Activated naive CD8-positive, alpha-beta T cell treated with anti-CD3 and anti-CD28 coated beads for 36 hours (primary cell): Measurements from ENCODE around the gene SATL1. TPM values are rescaled to one million over a fixed set of nuclear protein-coding genes. Genes with fewer than 3 reads are reported as not detected.
A peak's percentile ranks its signal among the peaks of the same experiment; 100 is the strongest.
"Not testable (repeated sequence)": the region's sequence is repeated elsewhere in the genome, so short reads cannot be mapped to it uniquely, and the experiment has no call there.

ENCODE experiments used
- DNase-seq: peaks from one replicate; pipeline ENCODE4 v3.0.0; 2021
- H3K27ac Mint-ChIP-seq: one replicate; pipeline ENCODE4 v1.8.0; 2022; ENCODE audit warnings: mild to moderate bottlenecking, moderate library complexity, mixed read lengths
- H3K27me3 Mint-ChIP-seq: one replicate; pipeline ENCODE4 v1.8.0; 2022; ENCODE audit warnings: mild to moderate bottlenecking, mixed read lengths
- H3K36me3 Mint-ChIP-seq: one replicate; pipeline ENCODE4 v1.8.0; 2021; ENCODE audit warnings: mild to moderate bottlenecking, mixed read lengths
- H3K4me1 Mint-ChIP-seq: one replicate; pipeline ENCODE4 v1.8.0; 2021; ENCODE audit warnings: mixed read lengths
- H3K4me3 Mint-ChIP-seq: one replicate; pipeline ENCODE4 v1.8.0; 2022; ENCODE audit warnings: mild to moderate bottlenecking, moderate library complexity, mixed read lengths
- H3K9me3 Mint-ChIP-seq: one replicate; pipeline ENCODE4 v1.8.0; 2022; ENCODE audit warnings: mixed read lengths
- total RNA-seq, 2 experiments: library from RNA; stranded (reverse); gene quantifications; one replicate each; pipeline ENCODE4 v1.2.3, GENCODE V29; 2021

The SATL1 gene, protein sequence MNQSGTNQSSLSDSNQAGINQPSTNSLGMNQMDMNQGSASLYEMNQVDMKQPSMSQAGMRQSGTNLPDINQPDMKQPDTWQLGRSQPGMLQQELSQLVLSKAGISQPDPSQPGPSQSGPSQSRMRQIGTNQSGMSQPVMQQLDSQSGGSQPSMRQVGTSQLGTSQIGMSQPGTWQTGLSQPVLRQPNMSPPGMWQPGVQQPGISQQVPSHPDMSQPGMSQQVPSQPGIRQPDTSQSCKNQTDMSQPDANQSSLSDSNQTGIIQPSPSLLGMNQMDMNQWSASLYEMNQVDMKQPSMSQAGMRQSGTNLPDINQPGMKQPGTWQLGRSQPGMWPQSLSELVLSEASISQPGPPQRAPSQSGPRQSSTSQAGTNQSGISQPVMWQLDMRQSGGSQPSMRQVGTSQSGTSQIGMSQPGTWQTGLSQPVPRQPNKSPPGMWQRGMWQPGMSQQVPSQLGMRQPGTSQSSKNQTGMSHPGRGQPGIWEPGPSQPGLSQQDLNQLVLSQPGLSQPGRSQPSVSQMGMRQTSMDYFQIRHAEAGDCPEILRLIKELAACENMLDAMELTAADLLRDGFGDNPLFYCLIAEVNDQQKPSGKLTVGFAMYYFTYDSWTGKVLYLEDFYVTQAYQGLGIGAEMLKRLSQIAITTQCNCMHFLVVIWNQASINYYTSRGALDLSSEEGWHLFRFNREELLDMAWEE
- total RNA-seq = not detected

DNA sequence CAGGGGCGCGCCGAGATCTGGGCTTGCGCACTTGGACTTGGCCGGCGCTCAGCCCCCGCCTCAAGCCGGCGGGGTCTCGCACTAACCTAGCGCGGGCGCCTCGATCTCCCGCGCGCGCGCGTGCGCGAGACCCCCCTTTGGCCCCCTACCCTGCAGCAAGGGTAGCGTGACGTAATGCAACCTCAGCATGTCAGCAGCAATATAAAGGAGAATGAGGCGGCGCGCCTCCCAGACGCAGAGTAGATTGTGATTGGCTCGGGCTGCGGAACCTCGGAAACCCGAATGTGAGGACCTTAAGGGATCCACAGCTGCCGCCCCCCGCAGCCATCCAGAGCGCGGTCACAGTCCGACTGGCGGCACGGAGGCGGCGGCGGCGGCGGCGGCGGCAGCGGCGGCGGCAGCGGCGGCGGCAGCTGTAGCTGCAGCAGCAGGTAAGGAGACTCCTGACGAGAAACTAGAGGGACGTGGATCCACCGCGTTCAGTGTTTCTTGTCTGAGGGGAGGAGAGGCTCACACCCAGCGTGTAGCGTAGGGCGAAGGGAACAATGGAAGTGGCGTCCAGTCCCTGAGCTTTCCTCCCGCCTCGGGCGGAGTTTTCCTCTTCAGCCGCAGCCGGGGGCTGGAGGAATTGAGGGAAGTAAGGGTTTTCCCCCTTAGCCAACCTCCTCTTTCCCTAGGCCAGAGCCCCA, at the start of gene SATL1, which contains the start of gene ZNF711:
Gene SATL1, minus strand, starts transcription at position 19 of the 689 bp plus-strand sequence. CDS start 134,811 bp downstream, outside the sequence.
Gene ZNF711, plus strand, starts transcription at position 231 of the 689 bp plus-strand sequence. CDS start 3,582 bp downstream, outside the sequence.
- Mint-ChIP-seq H3K4me3 (peak within 1 kb of the TSS; percentile 91), H3K27me3 (peaks cover 4% of the 10 kb centered on the region), H3K36me3 (no peaks in the 10 kb centered on the region), H3K9me3 (no peaks in the 10 kb centered on the region), H3K27ac (peak within 1 kb of the TSS; percentile 54), H3K4me1 (peaks cover 3% of the 10 kb centered on the region)
- DNase-seq = peak; percentile 29

DNA sequence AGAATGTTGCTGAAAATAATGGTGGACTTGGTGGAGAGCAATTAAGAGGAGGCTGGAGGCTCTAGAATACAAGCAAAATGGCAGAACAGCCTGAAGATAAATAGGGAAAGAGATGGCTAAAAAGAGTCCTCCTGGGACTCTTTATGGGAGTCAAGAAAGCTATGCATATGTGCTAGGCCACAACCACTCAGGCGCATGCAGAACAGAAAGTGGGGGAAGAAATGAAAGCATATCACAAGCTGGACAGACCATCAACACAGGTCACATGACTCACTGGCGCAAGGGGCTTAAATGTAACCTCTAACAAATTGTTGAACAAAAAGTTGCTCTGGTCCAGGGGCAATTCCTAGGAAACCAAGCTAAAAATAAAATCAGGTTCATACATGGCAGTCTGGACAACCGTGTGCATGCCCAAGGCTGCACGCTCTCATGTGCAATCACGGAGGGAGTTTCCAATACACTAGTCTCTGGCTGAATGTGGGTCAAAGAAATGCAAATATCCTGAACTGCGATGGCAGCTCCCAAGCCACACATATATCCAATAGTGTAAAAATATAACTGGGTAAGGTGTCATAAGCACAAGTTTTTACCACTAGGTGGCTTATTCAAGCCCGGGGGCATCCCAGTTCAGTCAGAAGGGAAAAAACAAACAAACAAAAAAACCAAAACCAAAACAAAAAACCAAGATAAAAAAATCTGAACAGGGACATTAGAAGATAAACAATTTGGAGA, 45.6 kb upstream of the SATL1 start:
- Mint-ChIP-seq H3K27ac (no peak overlapping the region), H3K27me3 (no peaks in the 10 kb centered on the region), H3K36me3 (no peaks in the 10 kb centered on the region)

DNA sequence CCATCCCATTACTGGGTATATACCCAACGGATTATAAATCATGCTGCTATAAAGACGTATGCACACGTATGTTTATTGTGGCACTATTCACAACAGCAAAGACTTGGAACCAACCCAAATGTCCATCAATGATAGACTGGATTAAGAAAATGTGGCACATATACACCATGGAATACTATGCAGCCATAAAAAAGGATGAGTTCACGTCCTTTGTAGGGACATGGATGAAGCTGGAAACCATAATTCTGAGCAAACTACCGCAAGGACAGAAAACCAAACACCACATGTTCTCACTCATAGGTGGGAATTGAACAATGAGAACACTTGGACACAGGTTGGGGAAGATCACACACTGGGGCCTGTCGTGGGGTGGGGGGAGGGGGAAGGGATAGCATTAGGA, 41.7 kb upstream of the SATL1 start:
- H3K27me3 Mint-ChIP-seq, DNase-seq, H3K4me3 Mint-ChIP-seq, H3K4me1 Mint-ChIP-seq, H3K27ac Mint-ChIP-seq, H3K36me3 Mint-ChIP-seq, H3K9me3 Mint-ChIP-seq: not testable (repeated sequence)

More for the DNA sequence above, 45.6 kb upstream of the SATL1 start:
- Mint-ChIP-seq H3K4me3 (no peak overlapping the region), H3K9me3 (peaks cover 5% of the 10 kb centered on the region), H3K4me1 (no peaks in the 10 kb centered on the region)
- no peak for DNase-seq

DNA sequence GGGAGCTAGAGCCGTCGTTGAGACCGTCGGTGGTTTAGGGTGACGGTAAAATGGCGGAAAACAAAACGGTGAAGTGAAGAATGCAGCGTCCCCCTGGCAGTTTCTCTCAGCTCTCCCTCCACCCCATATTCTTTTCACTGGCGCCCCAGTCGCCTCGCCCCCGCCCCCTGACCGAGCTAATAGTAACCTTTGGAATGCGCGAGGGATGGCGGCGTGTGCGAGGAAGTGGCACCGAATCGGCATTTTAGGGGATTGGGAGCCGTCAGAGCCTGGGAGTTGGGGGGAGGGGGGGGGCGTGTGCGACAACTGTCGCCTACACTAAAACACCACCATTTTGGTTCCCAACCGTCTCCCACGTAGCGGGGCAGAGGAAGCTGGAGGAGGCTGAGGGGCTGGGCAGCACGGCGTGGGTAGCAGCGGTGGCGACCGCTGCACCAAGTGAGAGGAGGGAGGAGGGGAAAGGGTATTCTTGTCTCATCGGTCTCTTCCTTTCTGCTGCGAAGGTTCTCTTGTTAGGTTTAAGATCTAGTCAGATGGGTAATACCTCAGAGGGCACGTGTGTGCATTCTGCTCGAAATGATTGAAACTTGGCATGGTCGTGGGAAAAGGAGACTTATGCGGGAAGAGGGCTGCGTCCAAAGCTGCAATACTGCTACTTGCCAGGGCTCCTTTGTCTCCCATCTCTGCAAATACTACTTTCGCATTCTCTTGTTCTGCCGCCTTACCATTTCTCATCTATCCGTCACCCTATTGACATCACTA, 1.1 kb upstream of the SATL1 start:
- Mint-ChIP-seq H3K4me1 (peaks cover 3% of the 10 kb centered on the region), H3K36me3 (no peaks in the 10 kb centered on the region), H3K4me3 (peak overlapping the region; percentile 91), H3K27me3 (peaks cover 4% of the 10 kb centered on the region), H3K27ac (peak overlapping the region; percentile 54), H3K9me3 (no peaks in the 10 kb centered on the region)
- peak; percentile 2 for DNase-seq

DNA sequence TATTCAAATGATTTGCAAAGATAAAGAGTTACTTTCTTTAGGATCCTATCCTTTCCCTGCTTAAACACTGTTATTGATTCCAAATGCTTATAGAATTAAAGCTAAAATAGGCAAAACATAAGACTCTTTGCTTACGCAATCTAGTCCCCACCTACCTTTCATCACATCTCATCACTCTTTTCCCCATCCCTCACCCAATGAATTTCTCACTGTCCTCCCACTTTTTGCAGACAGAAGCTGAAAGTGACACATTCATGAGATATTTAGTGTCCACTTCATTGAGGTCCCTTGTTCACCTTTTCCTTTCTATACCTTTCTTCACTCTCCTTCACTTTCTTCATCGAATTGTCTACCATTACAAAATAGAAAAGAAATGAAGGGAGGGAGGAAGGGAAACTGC, 424 bp downstream of the SATL1 start:
- Mint-ChIP-seq H3K36me3 (no peaks in the 10 kb centered on the region), H3K4me3 (peak overlapping the region; percentile 50), H3K9me3 (no peaks in the 10 kb centered on the region), H3K27me3 (peaks cover 4% of the 10 kb centered on the region), H3K27ac (no peak overlapping the region), H3K4me1 (peaks cover 3% of the 10 kb centered on the region)
- no peak for DNase-seq

DNA sequence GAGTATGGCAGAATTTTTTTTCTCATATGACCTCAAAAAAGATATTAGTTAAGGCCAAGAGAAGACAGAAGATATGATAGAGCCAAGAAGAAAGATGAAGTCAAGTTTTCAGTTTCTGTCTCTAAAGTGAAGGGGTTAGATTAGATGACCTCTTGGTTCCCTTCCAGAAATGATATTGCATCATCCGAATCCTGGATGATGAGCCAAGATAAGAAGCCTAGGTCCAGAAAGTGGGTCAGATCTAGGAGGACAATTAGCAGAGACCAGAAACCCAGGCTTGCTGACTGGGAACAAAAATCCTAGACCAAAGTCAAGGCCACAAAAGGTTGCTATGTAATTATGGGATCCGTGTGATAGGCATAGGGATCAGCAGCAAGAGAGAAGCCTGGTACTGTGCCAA, 20.2 kb downstream of the SATL1 start:
- H3K27me3 Mint-ChIP-seq = no peaks in the 10 kb centered on the region
- H3K9me3 Mint-ChIP-seq = no peaks in the 10 kb centered on the region
- no peaks in the 10 kb centered on the region for H3K36me3 Mint-ChIP-seq

DNA sequence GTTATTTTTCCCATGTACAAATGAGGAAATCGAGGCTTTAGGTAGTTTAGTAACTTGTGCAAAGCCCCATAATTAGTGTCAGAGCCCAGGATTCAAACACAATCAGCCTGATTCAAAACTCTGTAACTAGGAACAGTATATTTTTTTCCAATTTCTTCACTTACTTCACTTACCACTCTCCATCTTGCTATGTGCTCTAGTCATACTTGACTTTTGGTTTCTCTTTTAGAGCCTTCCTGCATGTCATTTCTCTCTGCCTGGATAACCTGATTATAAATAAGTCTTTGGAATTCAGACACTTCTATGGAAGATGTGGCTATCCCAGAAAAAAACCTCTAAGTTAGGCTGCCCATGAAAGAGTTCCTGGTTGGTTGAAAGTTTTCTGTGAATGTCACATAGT, 22.2 kb downstream of the SATL1 start:
- Mint-ChIP-seq H3K36me3 (no peaks in the 10 kb centered on the region), H3K27ac (no peak overlapping the region), H3K4me3 (no peak overlapping the region)

More for the DNA sequence above, 20.2 kb downstream of the SATL1 start:
- no peak for DNase-seq
- Mint-ChIP-seq H3K4me3 (no peak overlapping the region), H3K4me1 (no peaks in the 10 kb centered on the region), H3K27ac (no peak overlapping the region)

DNA sequence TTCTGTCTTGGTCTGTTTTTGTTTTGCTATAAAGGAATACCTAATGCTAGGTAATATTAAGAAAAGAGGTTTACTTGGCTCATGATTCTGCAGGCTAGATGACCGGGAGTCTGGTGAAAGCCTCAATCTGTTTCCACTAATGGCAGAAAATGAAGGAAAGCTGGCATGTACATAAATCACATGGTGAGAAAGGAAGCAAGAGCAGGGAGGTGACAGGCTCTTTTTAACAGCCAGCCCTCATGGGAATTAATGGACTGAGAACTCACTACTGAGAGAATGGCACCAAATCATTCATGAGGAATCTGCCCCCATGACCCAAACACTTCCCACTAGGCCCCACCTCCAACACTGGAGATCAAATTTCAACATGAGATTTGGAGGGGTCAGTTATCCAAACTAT, 27.6 kb downstream of the SATL1 start:
- no peaks in the 10 kb centered on the region for H3K4me1 Mint-ChIP-seq
- no peaks in the 10 kb centered on the region for H3K27me3 Mint-ChIP-seq
- H3K9me3 Mint-ChIP-seq = no peaks in the 10 kb centered on the region
- no peak overlapping the region for H3K27ac Mint-ChIP-seq
- H3K36me3 Mint-ChIP-seq = no peaks in the 10 kb centered on the region
- no peak overlapping the region for H3K4me3 Mint-ChIP-seq
- DNase-seq = no peak

More for the DNA sequence above, 22.2 kb downstream of the SATL1 start:
- no peak for DNase-seq
- H3K27me3 Mint-ChIP-seq = no peaks in the 10 kb centered on the region
- H3K4me1 Mint-ChIP-seq = no peaks in the 10 kb centered on the region
- H3K9me3 Mint-ChIP-seq = no peaks in the 10 kb centered on the region

DNA sequence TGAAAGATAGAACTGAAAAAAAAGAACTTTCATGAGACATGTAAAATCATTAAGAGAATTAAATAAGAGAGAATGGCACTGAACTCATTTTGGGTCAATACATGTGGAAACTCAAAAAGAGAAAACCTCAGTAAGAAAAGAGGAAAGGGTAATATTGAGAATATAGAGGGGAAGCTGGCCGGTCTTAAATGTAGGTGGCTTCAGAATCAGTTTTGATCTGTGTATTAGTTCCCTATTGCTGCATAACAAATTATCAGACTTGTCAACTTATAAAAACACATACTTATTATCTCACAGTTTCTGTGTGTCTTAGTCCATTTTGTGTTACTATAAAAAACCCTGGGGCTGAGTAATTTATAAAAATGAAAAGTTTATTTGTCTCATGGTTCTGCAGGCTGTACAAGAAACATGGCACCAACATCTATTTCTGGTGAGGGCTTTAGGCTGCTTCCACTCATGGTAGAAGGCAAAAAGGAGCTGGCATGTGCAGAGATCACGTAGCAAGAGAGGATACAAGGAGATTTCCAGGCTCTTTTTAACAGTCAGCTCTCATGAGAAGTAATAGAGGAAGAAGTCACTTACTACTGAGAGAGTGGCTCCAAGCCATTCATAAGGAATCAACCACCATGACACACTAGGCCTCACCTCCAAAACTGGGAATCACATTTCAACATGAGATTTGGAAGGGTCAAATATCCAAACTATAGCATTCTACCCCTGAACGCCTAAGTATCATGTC, 29.6 kb downstream of the SATL1 start:
- DNase-seq = no peak
- H3K9me3 Mint-ChIP-seq = no peaks in the 10 kb centered on the region
- no peak overlapping the region for H3K27ac Mint-ChIP-seq
- H3K4me3 Mint-ChIP-seq = no peak overlapping the region
- H3K4me1 Mint-ChIP-seq = no peaks in the 10 kb centered on the region
- H3K36me3 Mint-ChIP-seq = no peaks in the 10 kb centered on the region
- peaks cover 3% of the 10 kb centered on the region for H3K27me3 Mint-ChIP-seq

DNA sequence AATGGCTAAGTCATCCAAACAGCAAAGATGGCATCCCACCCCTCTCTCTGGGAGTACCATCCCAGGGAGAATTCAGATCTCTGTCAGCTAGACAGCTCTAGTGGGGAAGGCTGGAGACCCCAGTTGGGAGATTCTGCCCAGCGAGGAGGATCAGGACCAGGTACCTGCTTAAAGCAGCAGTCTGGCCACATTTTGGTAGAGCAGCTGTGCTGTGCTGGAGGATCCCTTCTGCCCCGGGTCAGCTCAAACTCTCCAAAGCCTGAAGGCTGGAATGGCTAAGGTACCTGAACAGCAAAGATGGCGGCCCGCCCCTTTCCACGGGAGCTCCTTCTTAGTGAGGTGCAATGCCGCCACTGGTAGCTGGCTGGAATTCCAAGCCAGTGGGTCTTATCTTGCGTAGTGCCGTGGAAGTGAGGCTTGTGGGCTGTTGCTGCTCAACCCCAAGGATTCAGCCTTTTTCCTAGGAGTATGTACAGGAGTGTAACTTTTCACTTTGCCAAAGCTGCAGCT, 40.1 kb downstream of the SATL1 start:
- no peak overlapping the region for H3K4me3 Mint-ChIP-seq

DNA sequence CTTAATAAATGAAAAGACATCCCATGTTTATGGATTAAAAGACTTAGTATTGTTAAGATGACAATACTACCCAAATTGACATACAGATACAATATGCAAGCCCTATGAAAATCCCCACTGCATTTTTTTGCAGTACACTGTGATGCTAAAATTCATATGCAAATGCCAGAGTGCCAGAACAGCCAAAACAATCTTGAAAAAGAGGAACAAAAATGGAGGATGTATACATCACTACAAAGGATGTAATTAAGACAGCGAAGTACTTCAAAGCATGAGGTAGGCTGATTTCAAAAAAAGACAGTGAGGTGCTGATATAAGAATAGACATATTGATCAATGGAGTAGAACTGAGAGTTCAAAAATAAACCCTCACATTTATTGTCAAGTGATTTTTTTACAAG, 47.3 kb downstream of the SATL1 start:
- Mint-ChIP-seq H3K27ac (no peak overlapping the region), H3K9me3 (no peaks in the 10 kb centered on the region), H3K4me3 (no peak overlapping the region), H3K27me3 (no peaks in the 10 kb centered on the region), H3K4me1 (no peaks in the 10 kb centered on the region), H3K36me3 (no peaks in the 10 kb centered on the region)
- DNase-seq = no peak

More for the DNA sequence above, 40.1 kb downstream of the SATL1 start:
- H3K27me3 Mint-ChIP-seq = no peaks in the 10 kb centered on the region
- H3K36me3 Mint-ChIP-seq = no peaks in the 10 kb centered on the region
- no peak overlapping the region for H3K27ac Mint-ChIP-seq
- H3K9me3 Mint-ChIP-seq = no peaks in the 10 kb centered on the region
- DNase-seq = no peak
- H3K4me1 Mint-ChIP-seq = no peaks in the 10 kb centered on the region

DNA sequence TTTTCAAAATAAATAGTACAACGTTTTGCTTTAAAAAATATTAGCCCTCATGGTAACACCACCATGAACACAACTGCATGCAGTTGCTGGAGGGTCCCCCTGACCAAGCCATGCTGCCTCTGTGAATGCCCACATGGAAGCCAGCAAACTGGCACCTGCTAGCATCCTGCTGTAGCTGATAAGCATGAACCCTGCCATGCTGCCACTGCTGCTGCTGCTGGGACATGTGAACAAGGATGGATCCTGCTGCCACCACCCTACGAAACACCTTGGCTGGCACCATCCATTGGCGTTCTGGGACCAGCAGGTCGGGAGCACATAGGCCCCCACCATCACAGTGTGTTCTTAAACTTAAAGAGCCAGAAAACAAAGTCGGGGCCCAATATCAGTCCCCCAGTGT, 83.9 kb downstream of the SATL1 start:
- H3K27me3 Mint-ChIP-seq = no peaks in the 10 kb centered on the region
- no peak overlapping the region for H3K27ac Mint-ChIP-seq
- peaks cover 2% of the 10 kb centered on the region for H3K4me1 Mint-ChIP-seq
- no peak for DNase-seq
- H3K9me3 Mint-ChIP-seq = no peaks in the 10 kb centered on the region
- H3K4me3 Mint-ChIP-seq = no peak overlapping the region
- no peaks in the 10 kb centered on the region for H3K36me3 Mint-ChIP-seq

DNA sequence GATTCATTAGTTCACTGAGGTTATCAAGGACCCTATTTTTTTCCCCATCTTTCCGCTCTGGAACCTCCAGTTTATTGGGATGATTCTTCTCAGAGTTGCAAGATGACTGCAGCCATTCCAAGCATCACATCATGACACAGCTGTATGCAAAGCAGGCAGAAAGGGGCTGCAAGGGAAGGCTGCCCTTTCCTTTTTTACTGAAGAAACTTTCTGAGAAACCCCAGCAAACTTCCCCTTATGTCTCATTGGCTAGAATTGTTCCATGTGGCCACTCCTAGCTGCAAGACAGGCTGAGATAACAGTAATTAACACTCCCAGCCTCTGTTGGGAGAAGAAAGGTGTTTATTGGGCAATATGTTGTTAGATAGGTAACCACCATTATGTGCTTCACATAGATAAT, 102.6 kb downstream of the SATL1 start:
- no peaks in the 10 kb centered on the region for H3K4me1 Mint-ChIP-seq
- no peaks in the 10 kb centered on the region for H3K27me3 Mint-ChIP-seq
- no peak overlapping the region for H3K4me3 Mint-ChIP-seq
- H3K36me3 Mint-ChIP-seq = no peaks in the 10 kb centered on the region
- H3K27ac Mint-ChIP-seq = no peak overlapping the region
- no peak for DNase-seq
- no peaks in the 10 kb centered on the region for H3K9me3 Mint-ChIP-seq
